Mesothelial cell of epicardium (in vitro differentiated cells): Measurements from ENCODE around the gene BOD1L1. TPM values are rescaled to one million over a fixed set of nuclear protein-coding genes. Genes with fewer than 3 reads are reported as not detected.

ENCODE experiments used
- DNase-seq, 2 experiments: peaks; one replicate each; pipeline ENCODE4 v3.0.0; 2021; ENCODE audit warnings: low spot score in 2 of 2; ENCODE audit not compliant: unreplicated experiment in 2 of 2
- H3K27ac Mint-ChIP-seq: 2 replicates; pipeline ENCODE4 v1.8.0; 2021; ENCODE audit warnings: mixed read lengths
- H3K27me3 Mint-ChIP-seq: 2 replicates; pipeline ENCODE4 v1.8.0; 2021; ENCODE audit warnings: low read depth, mixed read lengths
- H3K36me3 Mint-ChIP-seq: 2 replicates; pipeline ENCODE4 v1.8.0; 2021; ENCODE audit warnings: mixed read lengths
- H3K4me1 Mint-ChIP-seq: 2 replicates; pipeline ENCODE4 v1.8.0; 2021; ENCODE audit warnings: mixed read lengths
- H3K4me3 Mint-ChIP-seq: 2 replicates; pipeline ENCODE4 v1.8.0; 2021; ENCODE audit warnings: mild to moderate bottlenecking, moderate library complexity, mixed read lengths
- H3K9me3 Mint-ChIP-seq: 2 replicates; pipeline ENCODE4 v1.8.0; 2021; ENCODE audit warnings: mixed read lengths
- CTCF ChIP-seq: fragments of 200-600 bp; sonication (generic); IDR thresholded peaks from one replicate; pipeline ENCODE4 v1.5.0; 2021; ENCODE audit warnings: antibody characterized with exemption; ENCODE audit not compliant: unreplicated experiment
- total RNA-seq: library from RNA; stranded (reverse); gene quantifications from 3 replicates; pipeline ENCODE4 v1.2.1, GENCODE V29; 2021

The BOD1L1 gene
- total RNA-seq, 1 donor from 2014 or later, result 56.8 TPM

- no peak for DNase-seq
- H3K27me3 Mint-ChIP-seq, result no peaks in the 10 kb centered on the region
- no peak for TF ChIP-seq CTCF
- H3K4me1 Mint-ChIP-seq, result no peaks in the 10 kb centered on the region
- H3K4me3 Mint-ChIP-seq, result no peak overlapping the region
- H3K9me3 Mint-ChIP-seq, result no peaks in the 10 kb centered on the region
- H3K27ac Mint-ChIP-seq, result no peak overlapping the region
- H3K36me3 Mint-ChIP-seq, result peaks cover 36% of the 10 kb centered on the region
Observed at GRCh38 chr4:13616597-13616996, 10.9 kb downstream of the BOD1L1 start.

GRCh38 chr4:13615161-13615560 lies 12.4 kb downstream of the BOD1L1 start:
- Mint-ChIP-seq H3K4me1 (no peaks in the 10 kb centered on the region), H3K27ac (no peak overlapping the region), H3K9me3 (no peaks in the 10 kb centered on the region), H3K4me3 (no peak overlapping the region), H3K36me3 (peaks cover 42% of the 10 kb centered on the region), H3K27me3 (no peaks in the 10 kb centered on the region)
- DNase-seq, result no peak
- TF ChIP-seq CTCF, result no peak

- no peak for TF ChIP-seq CTCF
- no peak for DNase-seq
- Mint-ChIP-seq H3K27ac (no peak overlapping the region), H3K9me3 (no peaks in the 10 kb centered on the region), H3K4me3 (no peak overlapping the region), H3K36me3 (peaks cover 45% of the 10 kb centered on the region), H3K27me3 (no peaks in the 10 kb centered on the region), H3K4me1 (no peaks in the 10 kb centered on the region)
Observed at GRCh38 chr4:13612569-13612968, 15.0 kb downstream of the BOD1L1 start.

GRCh38 chr4:13611283-13611842 lies 16.2 kb downstream of the BOD1L1 start:
- no peaks in the 10 kb centered on the region for H3K4me1 Mint-ChIP-seq
- no peak for TF ChIP-seq CTCF
- no peak overlapping the region for H3K4me3 Mint-ChIP-seq
- H3K27ac Mint-ChIP-seq, result no peak overlapping the region
- no peaks in the 10 kb centered on the region for H3K9me3 Mint-ChIP-seq
- no peaks in the 10 kb centered on the region for H3K27me3 Mint-ChIP-seq
- no peak for DNase-seq
- peaks cover 44% of the 10 kb centered on the region for H3K36me3 Mint-ChIP-seq

- H3K27me3 Mint-ChIP-seq, result no peaks in the 10 kb centered on the region
- no peaks in the 10 kb centered on the region for H3K4me1 Mint-ChIP-seq
- no peak overlapping the region for H3K4me3 Mint-ChIP-seq
- no peak for TF ChIP-seq CTCF
- H3K36me3 Mint-ChIP-seq, result peaks cover 60% of the 10 kb centered on the region
- H3K27ac Mint-ChIP-seq, result no peak overlapping the region
- no peak for DNase-seq
- no peaks in the 10 kb centered on the region for H3K9me3 Mint-ChIP-seq
Observed at GRCh38 chr4:13605330-13605729, 22.2 kb downstream of the BOD1L1 start.

- Mint-ChIP-seq H3K9me3 (no peaks in the 10 kb centered on the region), H3K36me3 (peaks cover 60% of the 10 kb centered on the region), H3K27ac (no peak overlapping the region), H3K4me1 (no peaks in the 10 kb centered on the region), H3K27me3 (no peaks in the 10 kb centered on the region), H3K4me3 (no peak overlapping the region)
- TF ChIP-seq CTCF, result no peak
- no peak for DNase-seq
Observed at GRCh38 chr4:13601848-13602247, 25.7 kb downstream of the BOD1L1 start.
